ENCODE measurements around the gene GRID2IP.

DNA sequence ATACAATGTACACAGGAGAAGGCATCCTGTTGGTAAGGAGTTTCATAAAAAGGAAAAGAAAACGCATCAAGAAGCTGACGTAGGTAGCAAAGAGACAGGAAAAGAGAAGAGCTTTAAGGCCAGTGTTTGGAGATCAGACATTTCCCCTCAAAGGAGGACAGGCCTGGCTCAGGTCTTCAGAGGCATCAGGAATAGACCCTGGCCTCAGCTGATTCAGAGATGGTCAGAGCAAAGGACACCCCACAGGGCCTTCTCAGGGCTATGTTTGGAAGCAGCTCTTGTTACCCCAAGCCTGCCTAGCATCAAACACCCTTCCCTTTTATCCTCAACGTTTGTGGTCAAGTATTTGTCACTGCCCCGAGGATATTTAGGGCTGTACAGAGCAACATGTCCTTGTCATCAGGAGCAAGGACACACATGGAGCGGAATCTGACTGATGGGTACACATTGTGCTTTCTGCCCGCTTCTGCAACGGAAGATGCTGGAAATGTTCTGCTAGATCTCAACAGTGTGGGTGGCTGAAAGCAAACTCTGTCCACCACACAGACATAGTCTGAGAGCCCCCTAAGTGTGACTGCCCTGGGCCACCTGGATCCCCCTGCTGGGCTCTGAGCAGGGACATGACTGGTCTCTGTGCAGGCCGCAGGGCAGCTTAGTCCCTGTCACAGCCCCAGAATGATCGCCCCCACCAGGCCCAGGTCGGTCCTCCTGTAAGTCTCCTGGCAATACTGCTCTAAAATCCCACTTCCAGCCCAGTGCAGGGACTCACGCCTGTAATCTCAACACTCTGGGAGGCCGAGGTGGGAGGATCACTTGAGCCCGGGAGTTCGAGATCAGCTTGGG lies 25.0 kb upstream of the GRID2IP start:
- TF ChIP-seq, protein P1, sequence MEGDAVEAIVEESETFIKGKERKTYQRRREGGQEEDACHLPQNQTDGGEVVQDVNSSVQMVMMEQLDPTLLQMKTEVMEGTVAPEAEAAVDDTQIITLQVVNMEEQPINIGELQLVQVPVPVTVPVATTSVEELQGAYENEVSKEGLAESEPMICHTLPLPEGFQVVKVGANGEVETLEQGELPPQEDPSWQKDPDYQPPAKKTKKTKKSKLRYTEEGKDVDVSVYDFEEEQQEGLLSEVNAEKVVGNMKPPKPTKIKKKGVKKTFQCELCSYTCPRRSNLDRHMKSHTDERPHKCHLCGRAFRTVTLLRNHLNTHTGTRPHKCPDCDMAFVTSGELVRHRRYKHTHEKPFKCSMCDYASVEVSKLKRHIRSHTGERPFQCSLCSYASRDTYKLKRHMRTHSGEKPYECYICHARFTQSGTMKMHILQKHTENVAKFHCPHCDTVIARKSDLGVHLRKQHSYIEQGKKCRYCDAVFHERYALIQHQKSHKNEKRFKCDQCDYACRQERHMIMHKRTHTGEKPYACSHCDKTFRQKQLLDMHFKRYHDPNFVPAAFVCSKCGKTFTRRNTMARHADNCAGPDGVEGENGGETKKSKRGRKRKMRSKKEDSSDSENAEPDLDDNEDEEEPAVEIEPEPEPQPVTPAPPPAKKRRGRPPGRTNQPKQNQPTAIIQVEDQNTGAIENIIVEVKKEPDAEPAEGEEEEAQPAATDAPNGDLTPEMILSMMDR (IDR thresholded peaks at IDR 0.05; ENCODE audit: low read depth, low read length), result no peak
- TF ChIP-seq MAX (IDR thresholded peaks at IDR 0.05; ENCODE audit: low read depth, low read length), result no peak
